ENCODE measurements around the gene EFCAB6. TPM values are rescaled to one million over a fixed set of nuclear protein-coding genes. Genes with fewer than 3 reads are reported as not detected.

EFCAB6 gene
- total RNA-seq, 4 donors from 2014 or later: 0.68 to 3.7 (median 0.80) TPM; not detected in 1

GRCh38 chr22:43859621-43860020 is 47.5 kb upstream of the EFCAB6 start:
- in situ Hi-C loops (cut with MboI; ENCODE audit: low pct_ligation_motif_present in 1 of 4, low pct_unique_long_range_greater_than_20kb in 1 of 4, low sequenced_read_pairs in 3 of 4): no loop called here
- Histone ChIP-seq H3K4me3 (no peak overlapping the region), H3K9me3 (no peaks in the 10 kb centered on the region), H3K27ac (no peak overlapping the region), H3K27me3 (peaks cover 50% of the 10 kb centered on the region), H3K4me1 (peaks cover 0 to 5% (median 2%) of the 10 kb centered on the region in 4 donors), H3K36me3 (no peaks in the 10 kb centered on the region)
- DNase-seq: no peak
- intact Hi-C loops (cut with DNase I; ENCODE audit: low total_unique reads): no loop called here
- WGBS, 2 donors (ENCODE audit: low coverage in 1 of 2): 61 to 86% methylated on average over 6 to 14 of the region's 14 CpGs
- TF ChIP-seq, protein P1, sequence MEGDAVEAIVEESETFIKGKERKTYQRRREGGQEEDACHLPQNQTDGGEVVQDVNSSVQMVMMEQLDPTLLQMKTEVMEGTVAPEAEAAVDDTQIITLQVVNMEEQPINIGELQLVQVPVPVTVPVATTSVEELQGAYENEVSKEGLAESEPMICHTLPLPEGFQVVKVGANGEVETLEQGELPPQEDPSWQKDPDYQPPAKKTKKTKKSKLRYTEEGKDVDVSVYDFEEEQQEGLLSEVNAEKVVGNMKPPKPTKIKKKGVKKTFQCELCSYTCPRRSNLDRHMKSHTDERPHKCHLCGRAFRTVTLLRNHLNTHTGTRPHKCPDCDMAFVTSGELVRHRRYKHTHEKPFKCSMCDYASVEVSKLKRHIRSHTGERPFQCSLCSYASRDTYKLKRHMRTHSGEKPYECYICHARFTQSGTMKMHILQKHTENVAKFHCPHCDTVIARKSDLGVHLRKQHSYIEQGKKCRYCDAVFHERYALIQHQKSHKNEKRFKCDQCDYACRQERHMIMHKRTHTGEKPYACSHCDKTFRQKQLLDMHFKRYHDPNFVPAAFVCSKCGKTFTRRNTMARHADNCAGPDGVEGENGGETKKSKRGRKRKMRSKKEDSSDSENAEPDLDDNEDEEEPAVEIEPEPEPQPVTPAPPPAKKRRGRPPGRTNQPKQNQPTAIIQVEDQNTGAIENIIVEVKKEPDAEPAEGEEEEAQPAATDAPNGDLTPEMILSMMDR (IDR thresholded peaks at IDR 0.05): no peak
- no peak for TF ChIP-seq POLR2AphosphoS5 (IDR thresholded peaks at IDR 0.05)
- TF ChIP-seq EP300 (IDR thresholded peaks at IDR 0.05; ENCODE audit: low read depth): no peak
- TF ChIP-seq POLR2A (IDR thresholded peaks at IDR 0.05): no peak

- Histone ChIP-seq H3K27me3 (peaks cover 45% of the 10 kb centered on the region), H3K27ac (no peak overlapping the region), H3K4me1 (peaks cover 0 to 5% (median 2%) of the 10 kb centered on the region in 4 donors), H3K4me3 (no peak overlapping the region), H3K9me3 (no peaks in the 10 kb centered on the region), H3K36me3 (no peaks in the 10 kb centered on the region)
- 78% methylated on average over 7 of the region's 7 CpGs; no CpG with 5 or more reads in 1 of the 2 donors for WGBS, 2 donors (ENCODE audit: low coverage in 1 of 2)
- DNase-seq: no peak
- in situ Hi-C loops (cut with MboI; ENCODE audit: low pct_ligation_motif_present in 1 of 4, low pct_unique_long_range_greater_than_20kb in 1 of 4, low sequenced_read_pairs in 3 of 4): no loop called here
- intact Hi-C loops (cut with DNase I; ENCODE audit: low total_unique reads): no loop called here
- no peak for TF ChIP-seq POLR2AphosphoS5 (IDR thresholded peaks at IDR 0.05)
- TF ChIP-seq, protein P1 (IDR thresholded peaks at IDR 0.05): no peak
- no peak for TF ChIP-seq EP300 (IDR thresholded peaks at IDR 0.05; ENCODE audit: low read depth)
- no peak for TF ChIP-seq POLR2A (IDR thresholded peaks at IDR 0.05)
Observed at GRCh38 chr22:43859176-43859575, 47.1 kb upstream of the EFCAB6 start.

- DNase-seq: no peak
- in situ Hi-C loops (cut with MboI; ENCODE audit: low pct_ligation_motif_present in 1 of 4, low pct_unique_long_range_greater_than_20kb in 1 of 4, low sequenced_read_pairs in 3 of 4): no loop called here
- H3K4me1 ChIP-seq: peaks cover 0 to 5% (median 2%) of the 10 kb centered on the region in 4 donors
- H3K4me3 ChIP-seq: no peak overlapping the region
- WGBS, 2 donors (ENCODE audit: low coverage in 1 of 2): 52 to 60% methylated on average over 1 to 11 of the region's 11 CpGs
- H3K36me3 ChIP-seq: no peaks in the 10 kb centered on the region
- TF ChIP-seq POLR2AphosphoS5 (IDR thresholded peaks at IDR 0.05): no peak
- TF ChIP-seq, protein P1 (IDR thresholded peaks at IDR 0.05): no peak
- TF ChIP-seq EP300 (IDR thresholded peaks at IDR 0.05; ENCODE audit: low read depth): no peak
- no peak for TF ChIP-seq POLR2A (IDR thresholded peaks at IDR 0.05)
- no peaks in the 10 kb centered on the region for H3K9me3 ChIP-seq
- peaks cover 37% of the 10 kb centered on the region for H3K27me3 ChIP-seq
- intact Hi-C loops (cut with DNase I; ENCODE audit: low total_unique reads): no loop called here
- H3K27ac ChIP-seq: no peak overlapping the region
Observed at GRCh38 chr22:43858156-43858895, 46.2 kb upstream of the EFCAB6 start.

DNA sequence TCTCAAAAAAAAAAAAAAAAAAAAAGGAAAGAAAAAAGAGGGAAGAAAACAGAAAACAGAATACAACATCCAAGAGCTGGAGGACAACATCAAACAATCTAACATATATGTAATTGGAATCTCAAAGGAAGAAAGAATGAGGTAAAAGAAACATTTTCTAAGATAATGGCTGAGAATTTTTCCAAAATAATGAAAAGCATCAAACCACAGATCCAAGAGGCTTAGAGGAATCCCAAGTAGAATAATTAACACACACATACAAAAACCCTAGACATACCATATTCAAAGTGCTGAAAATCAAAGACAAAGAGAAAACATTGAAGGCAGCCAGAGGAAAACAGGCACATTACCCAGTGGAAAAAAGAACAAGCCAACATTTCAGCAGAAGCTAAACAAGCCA is 45.3 kb upstream of the EFCAB6 start:
- TF ChIP-seq, protein P1 (IDR thresholded peaks at IDR 0.05): no peak
- TF ChIP-seq POLR2A (IDR thresholded peaks at IDR 0.05): no peak
- TF ChIP-seq POLR2AphosphoS5 (IDR thresholded peaks at IDR 0.05): no peak
- TF ChIP-seq EP300 (IDR thresholded peaks at IDR 0.05; ENCODE audit: low read depth): no peak
- no peak overlapping the region for H3K4me3 ChIP-seq
- intact Hi-C loops (cut with DNase I; ENCODE audit: low total_unique reads) (no loop called here), in situ Hi-C loops (cut with MboI; ENCODE audit: low pct_ligation_motif_present in 1 of 4, low pct_unique_long_range_greater_than_20kb in 1 of 4, low sequenced_read_pairs in 3 of 4) (no loop called here)
- no peak for DNase-seq
- peaks cover 0 to 5% (median 2%) of the 10 kb centered on the region in 4 donors for H3K4me1 ChIP-seq
- H3K27ac ChIP-seq: no peak overlapping the region
- H3K27me3 ChIP-seq: peaks cover 27% of the 10 kb centered on the region
- H3K36me3 ChIP-seq: no peaks in the 10 kb centered on the region
- no peaks in the 10 kb centered on the region for H3K9me3 ChIP-seq

Measured in transverse colon (tissue), 4 donors.